GM18873 (cell line): ENCODE measurements around the gene GRK1.
"Not testable (repeated sequence)": the region's sequence is repeated elsewhere in the genome, so short reads cannot be mapped to it uniquely, and the experiment has no call there.

Experiments
- ATAC-seq: cut with Tn5 transposase; IDR thresholded peaks from one replicate; pipeline ENCODE4 v1.9.1; 2021; ENCODE audit warnings: mild to moderate bottlenecking, moderate library complexity, moderate number of reproducible peaks; ENCODE audit not compliant: unreplicated experiment, low FRiP score

Gene GRK1

GRCh38 chr13:113751491-113751890 is 84.5 kb downstream of the GRK1 start:
- ATAC-seq = no peak

GRCh38 chr13:113752211-113752986 is 85.4 kb downstream of the GRK1 start:
- not testable (repeated sequence) for ATAC-seq

GRCh38 chr13:113753171-113753570 is 86.2 kb downstream of the GRK1 start:
- no peak for ATAC-seq

DNA sequence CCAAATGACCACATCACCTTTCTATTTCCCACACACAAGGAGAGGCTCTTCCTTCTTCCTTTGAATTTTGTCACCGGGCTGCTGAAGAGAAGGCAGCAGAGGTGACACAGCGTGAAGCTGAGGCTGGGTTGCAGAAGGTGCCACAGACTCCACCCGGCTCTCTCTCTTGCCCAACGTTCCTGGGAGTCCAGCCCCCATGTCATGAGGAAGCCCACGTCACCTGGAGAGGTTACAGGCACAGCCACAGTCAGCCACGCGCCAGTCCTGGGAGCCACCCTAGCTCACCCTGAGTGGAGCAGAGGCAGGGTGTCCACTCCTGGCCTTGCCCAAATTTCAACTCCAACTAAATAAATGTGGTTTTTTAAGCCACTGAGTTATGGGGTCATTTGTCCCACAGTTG is 87.2 kb downstream of the GRK1 start:
- ATAC-seq = no peak

GRCh38 chr13:113754691-113755090 is 87.7 kb downstream of the GRK1 start:
- no peak for ATAC-seq

DNA sequence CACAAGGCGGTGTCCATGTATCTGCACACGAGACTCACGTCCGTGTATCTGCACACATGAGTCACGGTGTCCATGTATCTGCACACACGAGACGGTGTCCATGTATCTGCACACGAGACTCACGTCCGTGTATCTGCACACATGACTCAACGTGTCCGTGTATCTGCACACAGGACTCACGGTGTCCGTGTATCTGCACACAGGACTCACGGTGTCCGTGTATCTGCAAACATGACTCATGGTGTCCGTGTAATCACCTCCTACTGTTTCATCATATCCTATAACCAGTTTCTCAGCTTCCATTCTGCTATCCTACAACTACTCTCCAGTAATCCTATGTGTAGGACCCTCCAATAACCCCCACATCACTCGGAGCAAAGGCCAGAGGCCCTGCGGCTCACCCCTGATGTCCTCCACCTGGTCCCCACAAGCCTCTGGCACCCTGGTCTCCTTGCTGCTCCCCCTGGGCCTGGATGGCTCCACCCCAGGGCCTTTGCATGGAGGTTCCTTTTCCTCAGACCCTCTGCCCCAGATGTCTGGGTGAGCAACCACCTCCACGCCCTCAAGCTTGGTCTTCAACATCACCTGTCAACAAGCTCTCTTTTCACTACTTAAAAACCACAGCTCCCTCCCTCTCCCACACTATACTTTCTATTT is 89.5 kb downstream of the GRK1 start:
- no peak for ATAC-seq

GRCh38 chr13:113758651-113759524 is 91.9 kb downstream of the GRK1 start, which contains the start of gene TMEM255B:
TMEM255B (plus strand) TSS chr13:113759226; CDS start chr13:113759270, 44 bp downstream.
- ATAC-seq = no peak

- no peak for ATAC-seq
These were observed 92.6 kb downstream of the GRK1 start for GRCh38 chr13:113759525-113760137.

DNA sequence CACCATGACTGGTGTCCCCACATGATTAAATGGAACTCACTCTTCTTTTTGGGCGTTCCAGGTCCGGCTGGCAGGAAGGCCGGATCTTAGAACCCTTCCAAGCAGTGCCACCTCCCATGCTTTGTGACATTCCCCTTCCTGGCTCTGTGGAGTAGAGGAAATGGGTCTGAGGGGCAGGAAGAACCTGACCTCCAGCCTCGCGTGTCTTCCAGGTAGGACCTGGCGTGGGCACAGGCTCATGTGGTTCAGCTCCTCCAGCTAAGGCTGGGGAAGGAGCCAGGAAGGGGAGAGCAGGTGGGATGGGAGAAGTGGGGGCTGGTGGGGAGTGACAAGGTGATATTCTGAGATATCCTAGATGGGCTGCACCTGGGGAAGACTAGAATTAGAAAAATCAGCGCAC is 94.1 kb downstream of the GRK1 start:
- ATAC-seq = no peak

DNA sequence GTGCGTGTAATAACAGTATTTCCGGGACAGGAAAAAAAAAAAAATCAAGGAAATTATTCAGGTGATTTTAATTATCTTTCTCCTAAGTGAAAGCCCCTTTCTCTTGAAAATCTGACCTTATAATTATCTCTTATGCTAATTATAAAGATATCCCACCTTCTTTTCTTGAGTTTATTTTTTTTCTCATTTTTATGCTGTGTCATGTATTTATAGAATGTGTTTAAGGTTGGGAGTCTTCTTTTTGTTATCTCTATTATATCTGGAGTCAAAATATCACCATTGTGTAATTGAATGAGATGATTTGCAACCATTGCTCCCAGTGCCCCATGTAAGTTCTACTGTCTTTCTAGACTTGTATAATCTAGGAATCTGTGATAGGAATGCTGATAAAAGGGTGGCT is 95.1 kb downstream of the GRK1 start:
- ATAC-seq = no peak

DNA sequence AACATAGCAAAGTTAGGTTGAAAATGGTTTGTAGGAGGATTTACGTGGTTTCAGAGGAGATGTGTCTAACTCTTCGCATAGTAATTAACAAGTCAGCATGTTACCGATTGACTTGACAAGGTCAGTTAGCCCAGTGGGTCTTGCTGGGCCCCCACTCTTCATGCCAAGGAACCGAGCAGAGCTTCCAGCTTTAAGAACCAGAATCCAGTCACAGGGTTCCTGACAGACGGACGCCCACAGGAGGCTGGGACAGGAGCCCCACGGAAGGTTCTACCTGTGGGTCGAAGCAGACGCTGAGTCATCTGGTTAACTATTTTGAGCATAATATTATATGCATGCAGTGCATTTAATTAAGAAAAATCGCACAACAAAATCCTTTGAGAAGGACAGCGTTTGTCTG is 95.5 kb downstream of the GRK1 start:
- no peak for ATAC-seq

- no peak for ATAC-seq
These were observed 96.2 kb downstream of the GRK1 start for GRCh38 chr13:113763254-113763653.

DNA sequence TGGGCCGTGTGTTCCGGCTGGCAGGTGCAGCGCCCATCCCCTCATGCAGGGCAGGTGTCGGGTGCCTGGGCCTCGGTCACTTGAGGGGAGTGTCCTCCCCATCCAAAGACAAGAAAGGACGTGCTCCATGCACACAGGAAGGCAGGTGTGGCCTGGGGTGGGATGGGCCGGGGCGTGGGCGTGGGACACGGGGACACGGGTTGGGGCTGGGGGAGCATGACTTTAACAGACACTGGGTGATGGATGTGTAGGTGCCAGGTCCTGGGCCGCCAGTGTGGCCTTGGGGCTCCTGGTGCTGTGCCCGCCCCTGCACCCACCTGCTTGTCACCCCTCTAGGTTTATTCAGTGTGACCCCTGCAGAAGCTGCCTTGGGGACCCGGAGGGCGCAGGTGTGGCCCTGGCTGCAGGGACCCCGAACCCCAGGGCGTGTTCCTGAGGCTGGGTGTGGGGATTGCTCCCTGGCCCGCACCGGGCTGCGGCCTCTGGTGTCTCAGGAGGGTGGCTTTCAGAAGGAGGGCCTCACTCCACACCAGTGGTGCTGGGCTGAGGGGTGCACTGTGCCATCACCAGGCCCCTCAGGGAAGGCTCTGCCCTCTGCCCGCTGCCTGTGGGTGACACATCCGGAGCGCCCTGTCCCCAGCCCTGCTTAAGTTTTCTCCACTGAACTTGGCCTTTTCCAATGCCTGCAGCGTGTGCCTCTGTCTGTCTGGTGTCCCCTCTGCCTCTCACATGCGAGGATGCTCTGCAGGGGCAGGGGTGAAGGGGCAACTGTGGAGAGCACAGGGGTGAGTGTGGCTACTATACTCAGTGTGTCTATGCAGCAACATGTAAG is 97.2 kb downstream of the GRK1 start:
- ATAC-seq = no peak

DNA sequence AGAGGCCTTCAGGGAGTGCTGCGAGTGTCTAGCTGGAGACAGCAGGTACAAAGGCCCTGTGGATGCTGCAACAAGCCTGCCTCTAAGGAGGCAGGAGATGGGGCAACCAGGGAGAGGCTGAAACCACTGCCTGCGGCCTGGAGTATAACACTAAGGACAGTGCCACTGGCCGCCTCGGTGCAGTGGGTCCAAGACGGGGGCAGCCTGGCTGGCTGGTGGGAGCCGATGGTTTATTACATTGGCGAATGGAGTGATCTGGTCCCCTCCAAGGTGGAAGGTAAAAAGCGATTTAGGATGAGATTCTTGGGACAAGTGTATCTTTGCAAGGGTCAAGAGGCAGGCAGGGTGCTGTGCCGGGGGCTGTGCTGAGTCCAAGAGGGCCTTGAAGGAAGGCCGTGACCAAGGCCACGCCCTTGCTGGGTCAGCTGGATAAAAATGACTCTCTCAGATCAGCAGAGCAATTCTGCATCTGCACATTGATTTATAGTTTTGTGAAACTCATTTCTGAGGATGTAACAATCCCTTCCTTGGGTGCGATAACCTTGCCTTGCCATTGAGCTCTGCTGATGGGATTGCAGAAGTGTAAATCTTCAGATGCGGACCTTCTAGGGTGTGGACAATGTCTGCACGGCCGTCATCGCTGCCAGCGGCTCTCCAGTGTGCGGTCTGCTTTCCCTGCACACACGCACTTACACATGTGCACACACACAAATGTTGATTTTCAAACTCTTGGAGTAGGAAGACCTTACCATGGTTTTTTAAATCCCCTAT is 98.0 kb downstream of the GRK1 start:
- ATAC-seq = no peak

GRCh38 chr13:113765564-113765910 is 98.5 kb downstream of the GRK1 start:
- no peak for ATAC-seq

- no peak for ATAC-seq
These were observed 99.2 kb downstream of the GRK1 start for GRCh38 chr13:113766035-113766800.

DNA sequence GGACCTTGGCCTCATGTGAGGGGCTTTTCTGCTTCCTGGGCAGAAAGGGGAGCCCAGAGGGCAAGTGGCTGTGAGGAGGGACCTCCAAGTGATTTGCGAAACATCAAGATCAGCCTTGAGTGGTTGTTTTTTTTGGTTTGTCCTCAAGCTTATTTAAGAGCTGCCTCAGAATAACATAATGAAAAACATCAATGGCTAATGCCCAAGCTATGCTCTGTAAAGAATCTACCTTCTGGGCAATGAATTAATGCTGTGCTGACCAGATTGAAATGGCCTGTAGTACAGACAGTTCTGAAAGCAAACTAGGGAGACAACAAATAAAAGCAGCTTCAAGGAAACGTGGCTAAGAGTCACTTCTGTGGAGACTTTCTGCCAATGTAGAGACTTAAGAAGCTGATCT is 100.3 kb downstream of the GRK1 start:
- ATAC-seq = no peak
